SK-N-SH treated with all-trans-retinoic acid at 6 μM for 48 hours (cell line): Measurements from ENCODE around the gene SERPINB6.
"Not testable (repeated sequence)": the region's sequence is repeated elsewhere in the genome, so short reads cannot be mapped to it uniquely, and the experiment has no call there.

Experiments used
- ATAC-seq: fragments of 200-7000 bp; cut with Tn5 transposase; 3 replicates; pipeline ENCODE4 v1.9.1; 2020; ENCODE audit warnings: mild to moderate bottlenecking, moderate library complexity
- ARNTL ChIP-seq: fragments of 450-650 bp; formaldehyde crosslinking; IDR thresholded peaks from 2 replicates; pipeline ENCODE4 v1.5.0; 2020; ENCODE audit warnings: low read depth, mild to moderate bottlenecking, moderate library complexity, borderline replicate concordance
- BACH2 ChIP-seq: fragments of 250-450 bp; sonication (Bioruptor Pico); IDR thresholded peaks from 2 replicates; pipeline ENCODE4 v1.9.0; 2021; ENCODE audit warnings: mild to moderate bottlenecking, borderline replicate concordance
- CSDC2 ChIP-seq: fragments of 250-450 bp; sonication (Bioruptor Pico); IDR thresholded peaks from 2 replicates; pipeline ENCODE4 v1.5.0; 2020; ENCODE audit warnings: mild to moderate bottlenecking, moderate library complexity
- ESRRG ChIP-seq: fragments of 250-450 bp; sonication (Bioruptor Pico); IDR thresholded peaks from 2 replicates; pipeline ENCODE4 v1.6.1; 2021; ENCODE audit warnings: mild to moderate bottlenecking
- GLIS3 ChIP-seq: fragments of 250-450 bp; sonication (Bioruptor Pico); IDR thresholded peaks from 2 replicates; pipeline ENCODE4 v1.5.0; 2020; ENCODE audit warnings: mild to moderate bottlenecking, moderate library complexity
- ISL1 ChIP-seq: fragments of 250-450 bp; sonication (Bioruptor Pico); IDR thresholded peaks from 2 replicates; pipeline ENCODE4 v2.1.2; 2022; ENCODE audit warnings: mild to moderate bottlenecking, moderate library complexity
- OSR1 ChIP-seq: fragments of 250-450 bp; sonication (Bioruptor Pico); IDR thresholded peaks from 2 replicates; pipeline ENCODE4 v1.8.0; 2022; ENCODE audit warnings: moderate library complexity, mild to moderate bottlenecking, inconsistent platforms
- PPARA ChIP-seq: fragments of 250-450 bp; sonication (Bioruptor Pico); IDR thresholded peaks from 2 replicates; pipeline ENCODE4 v1.5.0; 2020; ENCODE audit warnings: mild to moderate bottlenecking, borderline replicate concordance
- RARB ChIP-seq: fragments of 250-450 bp; sonication (Bioruptor Pico); IDR thresholded peaks from 2 replicates; pipeline ENCODE4 v1.8.0; 2021; ENCODE audit warnings: mild to moderate bottlenecking, moderate library complexity
- SNAI2 ChIP-seq: fragments of 250-450 bp; sonication (Bioruptor Pico); IDR thresholded peaks from 2 replicates; pipeline ENCODE4 v1.5.0; 2020; ENCODE audit warnings: mild to moderate bottlenecking, moderate library complexity
- TCF4 ChIP-seq: fragments of 250-450 bp; sonication (Bioruptor Pico); IDR thresholded peaks from 2 replicates; pipeline ENCODE4 v1.8.0; 2021; ENCODE audit warnings: mild to moderate bottlenecking, moderate library complexity, borderline replicate concordance
- TOX ChIP-seq: fragments of 250-450 bp; sonication (Bioruptor Pico); IDR thresholded peaks from 2 replicates; pipeline ENCODE4 v1.8.0; 2021; ENCODE audit warnings: mild to moderate bottlenecking, moderate library complexity, borderline replicate concordance
- ZFP3 ChIP-seq: fragments of 250-450 bp; sonication (Bioruptor Pico); IDR thresholded peaks from 2 replicates; pipeline ENCODE4 v1.5.0; 2020; ENCODE audit warnings: mild to moderate bottlenecking, moderate library complexity
- ZFP30 ChIP-seq: fragments of 450-650 bp; formaldehyde crosslinking; IDR thresholded peaks from 2 replicates; pipeline ENCODE4 v1.5.0; 2022; ENCODE audit warnings: mild to moderate bottlenecking, moderate library complexity
- ZNF565 ChIP-seq: fragments of 450-650 bp; formaldehyde crosslinking; conservative IDR thresholded peaks from 2 replicates; pipeline ENCODE4 v1.5.0; 2020; ENCODE audit warnings: low read depth, mild to moderate bottlenecking, moderate library complexity
- ZNF70 ChIP-seq: fragments of 450-650 bp; formaldehyde crosslinking; IDR thresholded peaks from 2 replicates; pipeline ENCODE4 v1.5.0; 2020; ENCODE audit warnings: mild to moderate bottlenecking, moderate library complexity
- ZNF8 ChIP-seq: fragments of 450-650 bp; formaldehyde crosslinking; IDR thresholded peaks from 2 replicates; pipeline ENCODE4 v1.5.0; 2020; ENCODE audit warnings: mild to moderate bottlenecking, moderate library complexity
- TF ChIP-seq, protein P1 (sequence below): fragments of 250-450 bp; sonication (Bioruptor Pico); IDR thresholded peaks from 2 replicates; pipeline ENCODE4 v1.5.1; 2020; ENCODE audit warnings: low read depth, mild to moderate bottlenecking, moderate library complexity
- TF ChIP-seq, protein P2 (sequence below): fragments of 250-450 bp; sonication (Bioruptor Pico); IDR thresholded peaks from 2 replicates; pipeline ENCODE4 v1.5.0; 2020; ENCODE audit warnings: mild to moderate bottlenecking, moderate library complexity
- TF ChIP-seq, protein P3 (sequence below): fragments of 250-450 bp; sonication (Bioruptor Pico); IDR thresholded peaks from 2 replicates; pipeline ENCODE4 v1.8.0; 2020; ENCODE audit warnings: mild to moderate bottlenecking, moderate library complexity, borderline replicate concordance
- TF ChIP-seq, protein P4 (sequence below): fragments of 250-450 bp; sonication (Bioruptor Pico); IDR thresholded peaks from 2 replicates; pipeline ENCODE4 v1.8.0; 2021; ENCODE audit warnings: low read depth, mild to moderate bottlenecking, moderate library complexity, borderline replicate concordance

Gene SERPINB6

DNA sequence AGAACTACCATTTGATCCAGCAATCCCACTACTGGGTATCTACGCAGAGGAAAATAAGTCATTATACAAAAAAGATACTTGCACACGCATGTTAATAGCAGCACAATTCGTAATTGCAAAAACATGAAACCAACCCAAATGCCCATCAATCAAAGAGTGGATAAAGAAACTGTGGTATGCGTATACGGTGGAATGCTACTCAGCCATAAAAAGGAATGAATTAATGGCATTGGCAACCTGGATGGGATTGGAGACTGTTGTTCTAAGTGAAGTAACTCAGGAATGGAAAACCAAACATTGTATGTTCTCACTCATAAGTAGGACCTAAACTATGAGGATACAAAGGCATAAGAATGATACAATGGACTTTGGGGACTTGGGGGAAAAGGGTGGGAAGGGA, 1.3 kb upstream of the SERPINB6 start:
- not testable (repeated sequence) for ATAC-seq
- peak; percentile 80 for TF ChIP-seq ZNF8

DNA sequence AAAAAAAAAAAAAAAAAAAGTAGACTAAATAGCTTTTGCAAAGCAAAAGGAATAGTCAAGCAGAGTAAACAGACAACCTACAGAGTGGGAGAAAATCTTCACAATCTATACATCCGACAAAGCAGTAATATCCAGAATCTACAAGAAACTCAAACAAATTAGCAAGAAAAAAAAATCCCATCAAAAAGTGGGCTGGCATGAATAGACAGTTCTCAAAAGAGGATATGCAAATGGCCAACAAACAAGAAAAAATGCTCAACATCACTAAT, 786 bp upstream of the SERPINB6 start:
- ATAC-seq: not testable (repeated sequence)

DNA sequence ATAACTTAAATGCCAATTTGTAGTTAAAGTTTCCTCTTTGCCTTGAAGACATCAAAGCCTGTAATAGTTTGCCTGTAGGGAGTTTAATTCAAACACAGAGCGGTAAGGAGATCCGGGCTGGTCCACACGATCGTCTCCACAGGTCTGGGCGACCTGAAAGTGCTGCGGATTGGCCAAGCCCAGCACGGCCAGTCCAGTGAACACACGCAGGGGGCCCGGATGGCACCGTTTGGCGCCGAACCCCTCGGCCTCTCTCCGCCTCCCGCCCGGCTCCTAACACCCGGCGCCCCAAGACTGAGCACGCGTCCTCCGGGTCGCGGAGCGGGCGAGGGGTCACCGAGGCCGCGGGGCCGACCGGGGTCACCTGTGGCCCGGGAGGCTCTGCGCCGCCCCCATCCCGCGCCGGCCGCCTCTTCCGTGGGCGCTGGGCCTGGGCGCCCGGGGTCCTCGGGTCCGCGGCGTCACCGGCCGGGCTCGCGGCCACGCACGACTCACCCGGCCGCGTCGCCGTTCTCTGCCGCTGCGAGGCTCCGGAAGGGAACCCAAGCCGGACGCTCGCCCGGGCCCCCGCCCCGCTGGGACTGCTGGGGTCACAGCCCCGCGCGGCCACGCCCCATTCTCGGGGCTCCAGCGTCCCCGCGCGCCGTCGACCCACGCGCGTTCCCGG, 481 bp downstream of the SERPINB6 start:
- peak; percentile 81 for ATAC-seq

DNA sequence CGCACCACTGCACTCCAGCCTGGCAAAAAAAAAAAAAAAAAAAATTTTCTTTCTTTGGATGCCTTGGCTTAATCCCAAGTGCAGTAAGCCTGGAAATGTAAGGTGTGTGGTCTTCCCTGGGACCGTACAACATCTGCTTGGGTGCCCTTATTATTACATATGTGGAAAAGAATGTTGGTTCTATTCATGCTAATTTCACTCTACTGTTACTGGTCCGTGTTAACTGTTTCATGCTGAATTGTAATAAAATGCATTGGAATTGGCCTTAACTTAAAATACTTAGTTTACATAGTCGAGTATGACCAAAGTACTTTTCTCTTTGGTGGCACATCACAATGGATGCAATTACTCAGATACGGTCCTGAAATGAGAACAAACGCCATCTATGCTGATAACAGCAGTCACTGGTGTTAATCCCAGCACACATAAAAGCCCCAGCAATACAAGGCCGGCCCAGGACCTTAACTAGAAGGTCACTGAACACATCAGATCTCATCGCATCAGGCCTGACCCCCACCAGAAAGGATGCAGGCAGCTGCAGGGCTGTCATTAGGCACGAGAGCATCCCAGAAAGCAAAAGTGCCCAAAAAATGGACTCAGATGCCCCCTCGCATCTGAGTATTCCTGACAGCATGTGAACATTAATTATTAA, 1.2 kb downstream of the SERPINB6 start:
- no peak for TF ChIP-seq TCF4
- TF ChIP-seq ZFP3 (CRISPR knock-in tag): no peak
- no peak for TF ChIP-seq BACH2 (CRISPR knock-in tag)
- TF ChIP-seq, protein P1, sequence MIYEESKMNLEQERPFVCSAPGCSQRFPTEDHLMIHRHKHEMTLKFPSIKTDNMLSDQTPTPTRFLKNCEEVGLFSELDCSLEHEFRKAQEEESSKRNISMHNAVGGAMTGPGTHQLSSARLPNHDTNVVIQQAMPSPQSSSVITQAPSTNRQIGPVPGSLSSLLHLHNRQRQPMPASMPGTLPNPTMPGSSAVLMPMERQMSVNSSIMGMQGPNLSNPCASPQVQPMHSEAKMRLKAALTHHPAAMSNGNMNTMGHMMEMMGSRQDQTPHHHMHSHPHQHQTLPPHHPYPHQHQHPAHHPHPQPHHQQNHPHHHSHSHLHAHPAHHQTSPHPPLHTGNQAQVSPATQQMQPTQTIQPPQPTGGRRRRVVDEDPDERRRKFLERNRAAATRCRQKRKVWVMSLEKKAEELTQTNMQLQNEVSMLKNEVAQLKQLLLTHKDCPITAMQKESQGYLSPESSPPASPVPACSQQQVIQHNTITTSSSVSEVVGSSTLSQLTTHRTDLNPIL (CRISPR knock-in tag): no peak
- TF ChIP-seq ISL1 (CRISPR knock-in tag): no peak
- no peak for TF ChIP-seq RARB (CRISPR knock-in tag)
- no peak for TF ChIP-seq CSDC2 (CRISPR knock-in tag)
- TF ChIP-seq SNAI2 (CRISPR knock-in tag): no peak
- no peak for TF ChIP-seq TOX
- no peak for TF ChIP-seq GLIS3 (CRISPR knock-in tag)
- no peak for TF ChIP-seq OSR1 (CRISPR knock-in tag)
- TF ChIP-seq, protein P2, sequence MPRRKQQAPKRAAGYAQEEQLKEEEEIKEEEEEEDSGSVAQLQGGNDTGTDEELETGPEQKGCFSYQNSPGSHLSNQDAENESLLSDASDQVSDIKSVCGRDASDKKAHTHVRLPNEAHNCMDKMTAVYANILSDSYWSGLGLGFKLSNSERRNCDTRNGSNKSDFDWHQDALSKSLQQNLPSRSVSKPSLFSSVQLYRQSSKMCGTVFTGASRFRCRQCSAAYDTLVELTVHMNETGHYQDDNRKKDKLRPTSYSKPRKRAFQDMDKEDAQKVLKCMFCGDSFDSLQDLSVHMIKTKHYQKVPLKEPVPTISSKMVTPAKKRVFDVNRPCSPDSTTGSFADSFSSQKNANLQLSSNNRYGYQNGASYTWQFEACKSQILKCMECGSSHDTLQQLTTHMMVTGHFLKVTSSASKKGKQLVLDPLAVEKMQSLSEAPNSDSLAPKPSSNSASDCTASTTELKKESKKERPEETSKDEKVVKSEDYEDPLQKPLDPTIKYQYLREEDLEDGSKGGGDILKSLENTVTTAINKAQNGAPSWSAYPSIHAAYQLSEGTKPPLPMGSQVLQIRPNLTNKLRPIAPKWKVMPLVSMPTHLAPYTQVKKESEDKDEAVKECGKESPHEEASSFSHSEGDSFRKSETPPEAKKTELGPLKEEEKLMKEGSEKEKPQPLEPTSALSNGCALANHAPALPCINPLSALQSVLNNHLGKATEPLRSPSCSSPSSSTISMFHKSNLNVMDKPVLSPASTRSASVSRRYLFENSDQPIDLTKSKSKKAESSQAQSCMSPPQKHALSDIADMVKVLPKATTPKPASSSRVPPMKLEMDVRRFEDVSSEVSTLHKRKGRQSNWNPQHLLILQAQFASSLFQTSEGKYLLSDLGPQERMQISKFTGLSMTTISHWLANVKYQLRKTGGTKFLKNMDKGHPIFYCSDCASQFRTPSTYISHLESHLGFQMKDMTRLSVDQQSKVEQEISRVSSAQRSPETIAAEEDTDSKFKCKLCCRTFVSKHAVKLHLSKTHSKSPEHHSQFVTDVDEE (CRISPR knock-in tag): no peak
- TF ChIP-seq ZNF70 (CRISPR knock-in tag): no peak
- TF ChIP-seq ZNF565 (CRISPR knock-in tag): no peak
- TF ChIP-seq ZFP30 (CRISPR knock-in tag): no peak
- TF ChIP-seq, protein P3, sequence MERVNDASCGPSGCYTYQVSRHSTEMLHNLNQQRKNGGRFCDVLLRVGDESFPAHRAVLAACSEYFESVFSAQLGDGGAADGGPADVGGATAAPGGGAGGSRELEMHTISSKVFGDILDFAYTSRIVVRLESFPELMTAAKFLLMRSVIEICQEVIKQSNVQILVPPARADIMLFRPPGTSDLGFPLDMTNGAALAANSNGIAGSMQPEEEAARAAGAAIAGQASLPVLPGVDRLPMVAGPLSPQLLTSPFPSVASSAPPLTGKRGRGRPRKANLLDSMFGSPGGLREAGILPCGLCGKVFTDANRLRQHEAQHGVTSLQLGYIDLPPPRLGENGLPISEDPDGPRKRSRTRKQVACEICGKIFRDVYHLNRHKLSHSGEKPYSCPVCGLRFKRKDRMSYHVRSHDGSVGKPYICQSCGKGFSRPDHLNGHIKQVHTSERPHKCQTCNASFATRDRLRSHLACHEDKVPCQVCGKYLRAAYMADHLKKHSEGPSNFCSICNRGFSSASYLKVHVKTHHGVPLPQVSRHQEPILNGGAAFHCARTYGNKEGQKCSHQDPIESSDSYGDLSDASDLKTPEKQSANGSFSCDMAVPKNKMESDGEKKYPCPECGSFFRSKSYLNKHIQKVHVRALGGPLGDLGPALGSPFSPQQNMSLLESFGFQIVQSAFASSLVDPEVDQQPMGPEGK: no peak
- TF ChIP-seq, protein P4, sequence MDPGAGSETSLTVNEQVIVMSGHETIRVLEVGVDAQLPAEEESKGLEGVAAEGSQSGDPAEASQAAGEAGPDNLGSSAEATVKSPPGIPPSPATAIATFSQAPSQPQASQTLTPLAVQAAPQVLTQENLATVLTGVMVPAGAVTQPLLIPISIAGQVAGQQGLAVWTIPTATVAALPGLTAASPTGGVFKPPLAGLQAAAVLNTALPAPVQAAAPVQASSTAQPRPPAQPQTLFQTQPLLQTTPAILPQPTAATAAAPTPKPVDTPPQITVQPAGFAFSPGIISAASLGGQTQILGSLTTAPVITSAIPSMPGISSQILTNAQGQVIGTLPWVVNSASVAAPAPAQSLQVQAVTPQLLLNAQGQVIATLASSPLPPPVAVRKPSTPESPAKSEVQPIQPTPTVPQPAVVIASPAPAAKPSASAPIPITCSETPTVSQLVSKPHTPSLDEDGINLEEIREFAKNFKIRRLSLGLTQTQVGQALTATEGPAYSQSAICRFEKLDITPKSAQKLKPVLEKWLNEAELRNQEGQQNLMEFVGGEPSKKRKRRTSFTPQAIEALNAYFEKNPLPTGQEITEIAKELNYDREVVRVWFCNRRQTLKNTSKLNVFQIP (CRISPR knock-in tag): no peak
- no peak for TF ChIP-seq ESRRG (CRISPR knock-in tag)
- ATAC-seq: no peak

More for the DNA sequence above, 481 bp downstream of the SERPINB6 start:
- TF ChIP-seq ZFP30 (CRISPR knock-in tag) (no peak), RARB (CRISPR knock-in tag) (no peak), ARNTL (CRISPR knock-in tag) (no peak), PPARA (CRISPR knock-in tag) (no peak), ZNF70 (CRISPR knock-in tag) (no peak), ZNF8 (no peak), ISL1 (CRISPR knock-in tag) (no peak), SNAI2 (CRISPR knock-in tag) (no peak; the same call in 1 of the 2 replicates), OSR1 (CRISPR knock-in tag) (no peak)
- TF ChIP-seq, protein P4 (CRISPR knock-in tag): no peak
- TF ChIP-seq, protein P1 (CRISPR knock-in tag): no peak
- TF ChIP-seq, all 23 proteins: peak for 0
